SKM-1 treated with dmso at 0.1 percent for 144 hours (cell line): ENCODE data around the gene DNAI4.

Source experiments
- DNase-seq: peaks from one replicate; lab custom pipeline; 2025; ENCODE audit not compliant: unreplicated experiment; lab: John Stamatoyannopoulos, UW

DNAI4 gene

GRCh38 chr1:66768965-66769364 is 155.7 kb downstream of the DNAI4 start:
- no peak for DNase-seq

- DNase-seq = peak; percentile 36
These were observed 157.0 kb downstream of the DNAI4 start for GRCh38 chr1:66767626-66768025.

GRCh38 chr1:66764994-66765578 is 159.6 kb downstream of the DNAI4 start:
- peak; percentile 49 for DNase-seq
